Esophagus muscularis mucosa (tissue), 4 donors: ENCODE results near the gene CACNA2D3. TPM values are rescaled to one million over a fixed set of nuclear protein-coding genes. Genes with fewer than 3 reads are reported as not detected.

ENCODE experiments used
- DNase-seq: peaks from one replicate; pipeline ENCODE4 v3.0.0-alpha.2; 2017; ENCODE audit errors: extremely low spot score
- H3K27ac ChIP-seq, 4 donors: fragments of 200-600 bp; sonication (generic); replicated peaks in 1 of 4; 1 replicate in 3 of 4; 2 replicates in 1 of 4; pipeline ENCODE4 v1.5.1; 2016 to 2019; ENCODE audit warnings: mild to moderate bottlenecking in 1 of 4
- H3K27me3 ChIP-seq, 4 donors: fragments of 200-600 bp; sonication (generic); one replicate each; pipeline versions ENCODE4 v1.5.1 to v1.6.0; 2016 to 2019
- H3K36me3 ChIP-seq, 4 donors: fragments of 200-600 bp; sonication (generic); one replicate each; pipeline ENCODE4 v1.5.1; 2016 to 2019
- H3K4me1 ChIP-seq, 4 donors: fragments of 200-600 bp; sonication (generic); one replicate each; pipeline ENCODE4 v1.5.1; 2016 to 2019
- H3K4me3 ChIP-seq, 4 donors: fragments of 200-600 bp; sonication (generic); 1 replicate in 2 of 4; 2 replicates in 2 of 4; pipeline ENCODE4 v1.5.1; 2016 to 2019; ENCODE audit warnings: mild to moderate bottlenecking in 4 of 4, moderate library complexity in 1 of 4
- H3K9me3 ChIP-seq, 4 donors: fragments of 200-600 bp; sonication (generic); 1 replicate in 3 of 4; 2 replicates in 1 of 4; pipeline ENCODE4 v1.5.1; 2016 to 2019
- EP300 ChIP-seq: sonication (generic); formaldehyde crosslinking; IDR thresholded peaks from one replicate; pipeline ENCODE4 v1.6.1; 2017; ENCODE audit warnings: antibody characterized with exemption
- POLR2A ChIP-seq: fragments of 450-650 bp; IDR thresholded peaks from one replicate; pipeline ENCODE4 v1.6.1; 2017; ENCODE audit warnings: antibody characterized with exemption, moderate library complexity, mild to moderate bottlenecking, low read depth
- POLR2AphosphoS5 ChIP-seq, 2 donors: sonication (generic); formaldehyde crosslinking; IDR thresholded peaks; one replicate each; pipeline ENCODE4 v1.6.1; 2017; ENCODE audit warnings: antibody characterized with exemption in 2 of 2
- WGBS: methylation state at CpG from one replicate; pipeline ENCODE4 v1.1.5; 2018; 5-methylcytosine and 5-hydroxymethylcytosine counted together
- intact Hi-C: fragments of 100-400 bp; cut with DNase I; formaldehyde crosslinking; loops from one replicate; pipeline ENCODE4 v1.15.1; 2023
- total RNA-seq, 4 donors: library from RNA; depleted of rRNA; stranded (reverse); fragments of >200 nt; gene quantifications; one replicate each; pipeline versions ENCODE4 v1.1.0 to v1.2.1, GENCODE V29; 2016
- TF ChIP-seq, protein P1 (sequence below), 3 experiments: fragments of 200-600 bp in 2 of 3; fragments of 450-650 bp in 1 of 3; sonication (generic) in 2 of 3; IDR thresholded peaks; one replicate each; pipeline ENCODE4 v1.5.1; 2017 to 2019; ENCODE audit warnings: antibody characterized with exemption in 3 of 3, mild to moderate bottlenecking in 2 of 3, moderate library complexity in 1 of 3

Gene CACNA2D3
- total RNA-seq, 4 donors from 2014 or later = 2.5 to 6.3 (median 3.9) TPM

DNA sequence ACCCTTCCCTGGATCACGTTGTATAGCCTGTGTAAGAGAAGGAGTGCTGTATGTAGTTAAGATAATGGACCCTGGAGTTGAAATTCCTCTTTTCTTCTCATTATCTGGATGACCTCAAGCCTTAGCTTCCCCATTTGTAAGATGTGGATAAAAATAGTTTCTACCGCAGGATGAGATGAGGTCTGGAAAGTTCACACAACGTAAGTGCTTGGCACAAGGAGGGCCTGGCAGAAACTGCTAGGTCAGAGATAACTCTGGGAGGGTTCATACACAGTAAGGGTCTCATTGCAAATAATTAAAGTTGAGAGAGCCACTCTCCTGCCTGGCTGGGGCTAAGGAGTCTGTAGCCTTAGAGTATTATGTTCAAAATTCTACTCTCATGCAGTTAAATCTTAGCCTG is 591.1 kb downstream of the CACNA2D3 start:
- intact Hi-C loops = no loop called here
- Histone ChIP-seq H3K27me3 (no peaks in the 10 kb centered on the region), H3K4me3 (no peak overlapping the region), H3K36me3 (no peaks in the 10 kb centered on the region), H3K27ac (no peak overlapping the region), H3K4me1 (peaks cover 0 to 6% (median 0%) of the 10 kb centered on the region in 4 donors), H3K9me3 (no peaks in the 10 kb centered on the region)
- DNase-seq = peak; percentile 42
- TF ChIP-seq POLR2A = no peak
- TF ChIP-seq, protein P1, sequence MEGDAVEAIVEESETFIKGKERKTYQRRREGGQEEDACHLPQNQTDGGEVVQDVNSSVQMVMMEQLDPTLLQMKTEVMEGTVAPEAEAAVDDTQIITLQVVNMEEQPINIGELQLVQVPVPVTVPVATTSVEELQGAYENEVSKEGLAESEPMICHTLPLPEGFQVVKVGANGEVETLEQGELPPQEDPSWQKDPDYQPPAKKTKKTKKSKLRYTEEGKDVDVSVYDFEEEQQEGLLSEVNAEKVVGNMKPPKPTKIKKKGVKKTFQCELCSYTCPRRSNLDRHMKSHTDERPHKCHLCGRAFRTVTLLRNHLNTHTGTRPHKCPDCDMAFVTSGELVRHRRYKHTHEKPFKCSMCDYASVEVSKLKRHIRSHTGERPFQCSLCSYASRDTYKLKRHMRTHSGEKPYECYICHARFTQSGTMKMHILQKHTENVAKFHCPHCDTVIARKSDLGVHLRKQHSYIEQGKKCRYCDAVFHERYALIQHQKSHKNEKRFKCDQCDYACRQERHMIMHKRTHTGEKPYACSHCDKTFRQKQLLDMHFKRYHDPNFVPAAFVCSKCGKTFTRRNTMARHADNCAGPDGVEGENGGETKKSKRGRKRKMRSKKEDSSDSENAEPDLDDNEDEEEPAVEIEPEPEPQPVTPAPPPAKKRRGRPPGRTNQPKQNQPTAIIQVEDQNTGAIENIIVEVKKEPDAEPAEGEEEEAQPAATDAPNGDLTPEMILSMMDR (IDR thresholded peaks at IDR 0.05) = no peak
- TF ChIP-seq POLR2AphosphoS5 (IDR thresholded peaks at IDR 0.05) = no peak
- TF ChIP-seq EP300 = no peak
- WGBS = 59% methylated on average over 3 of the region's 3 CpGs

DNA sequence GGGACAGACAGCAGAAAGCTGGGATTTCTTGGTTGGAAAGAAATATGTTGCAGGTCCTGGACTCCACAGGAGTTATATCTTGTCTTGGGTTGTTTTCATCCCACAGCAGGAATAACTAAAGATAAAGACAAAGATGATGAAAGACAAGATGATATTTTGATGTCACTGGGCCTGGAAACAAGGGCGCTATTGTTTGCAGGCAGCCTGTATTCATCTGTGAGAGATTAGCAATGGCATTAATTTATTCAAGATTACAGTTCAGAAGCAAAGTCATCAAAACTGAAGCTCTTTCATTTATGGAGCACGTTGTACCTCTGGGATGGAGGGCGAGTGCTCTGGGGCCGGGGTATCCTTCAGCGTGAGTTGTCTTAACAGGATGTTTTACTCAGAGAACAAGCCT is 591.7 kb downstream of the CACNA2D3 start:
- intact Hi-C loops = no loop called here

DNA sequence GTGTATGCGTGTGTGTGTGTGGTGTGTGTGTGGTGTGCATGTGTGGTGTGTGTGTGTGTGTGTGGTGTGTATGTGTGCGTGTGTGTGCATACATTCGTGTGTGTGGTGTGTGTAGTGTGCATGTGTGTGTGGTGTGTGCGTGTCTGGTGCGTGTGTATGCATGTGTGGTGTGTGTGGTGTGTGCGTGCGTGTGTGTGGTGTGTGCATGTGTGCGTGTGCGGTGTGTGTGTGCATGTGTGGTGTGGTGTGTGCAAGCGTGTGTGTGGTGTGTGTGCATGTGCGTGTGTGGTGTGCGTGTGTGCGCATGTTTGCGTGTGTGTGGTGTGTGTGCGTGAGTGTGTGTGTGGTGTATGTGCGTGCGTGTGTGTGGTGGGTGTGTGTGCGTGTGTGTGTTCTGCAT is 595.2 kb downstream of the CACNA2D3 start:
- Histone ChIP-seq H3K4me1 (peaks cover 0 to 6% (median 0%) of the 10 kb centered on the region in 4 donors), H3K4me3 (no peak overlapping the region), H3K9me3 (no peaks in the 10 kb centered on the region), H3K36me3 (no peaks in the 10 kb centered on the region), H3K27me3 (no peaks in the 10 kb centered on the region), H3K27ac (no peak overlapping the region)
- 93% methylated on average over 18 of the region's 18 CpGs for whole genome bisulfite sequencing
- intact Hi-C loops = no loop called here
- TF ChIP-seq, protein P1 (IDR thresholded peaks at IDR 0.05) = no peak
- no peak for TF ChIP-seq POLR2A
- TF ChIP-seq EP300 = no peak
- TF ChIP-seq POLR2AphosphoS5 (IDR thresholded peaks at IDR 0.05) = no peak
- DNase-seq = peak; percentile 42

More for the DNA sequence above, 591.7 kb downstream of the CACNA2D3 start:
- DNase-seq = peak; percentile 42
- Histone ChIP-seq H3K27ac (no peak overlapping the region), H3K4me1 (peaks cover 0 to 6% (median 0%) of the 10 kb centered on the region in 4 donors), H3K4me3 (no peak overlapping the region), H3K36me3 (no peaks in the 10 kb centered on the region), H3K27me3 (no peaks in the 10 kb centered on the region), H3K9me3 (no peaks in the 10 kb centered on the region)
- 87% methylated on average over 5 of the region's 5 CpGs for WGBS
- TF ChIP-seq, protein P1 (IDR thresholded peaks at IDR 0.05) = no peak
- TF ChIP-seq POLR2AphosphoS5 (IDR thresholded peaks at IDR 0.05) (no peak), POLR2A (no peak), EP300 (no peak)

DNA sequence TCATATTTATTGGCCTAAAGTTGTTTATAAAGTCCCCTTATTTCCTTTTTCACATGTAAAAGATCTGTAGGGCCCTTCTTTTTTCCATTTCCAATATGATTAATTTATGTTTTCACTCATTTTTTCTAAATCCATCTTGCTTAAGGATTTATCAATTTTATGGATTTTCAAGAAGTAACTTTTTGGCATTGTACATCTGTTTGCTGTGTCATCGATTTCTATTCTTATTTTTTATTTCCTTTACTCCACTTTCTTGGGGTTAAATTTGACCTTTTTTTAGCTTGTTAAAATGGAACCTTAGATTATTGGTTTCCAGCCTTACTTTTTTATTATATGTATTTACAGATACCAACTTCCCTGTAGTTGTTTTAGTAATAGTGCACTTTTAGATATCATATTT is 597.6 kb downstream of the CACNA2D3 start:
- Histone ChIP-seq H3K36me3 (no peaks in the 10 kb centered on the region), H3K4me3 (no peak overlapping the region), H3K27me3 (no peaks in the 10 kb centered on the region), H3K4me1 (no peaks in the 10 kb centered on the region), H3K9me3 (no peaks in the 10 kb centered on the region), H3K27ac (no peak overlapping the region)
- intact Hi-C loops = no loop called here
- 92% methylated on average over 1 of the region's 1 CpG for WGBS
- no peak for DNase-seq
- TF ChIP-seq, protein P1 (IDR thresholded peaks at IDR 0.05) = no peak
- TF ChIP-seq EP300 = no peak

DNA sequence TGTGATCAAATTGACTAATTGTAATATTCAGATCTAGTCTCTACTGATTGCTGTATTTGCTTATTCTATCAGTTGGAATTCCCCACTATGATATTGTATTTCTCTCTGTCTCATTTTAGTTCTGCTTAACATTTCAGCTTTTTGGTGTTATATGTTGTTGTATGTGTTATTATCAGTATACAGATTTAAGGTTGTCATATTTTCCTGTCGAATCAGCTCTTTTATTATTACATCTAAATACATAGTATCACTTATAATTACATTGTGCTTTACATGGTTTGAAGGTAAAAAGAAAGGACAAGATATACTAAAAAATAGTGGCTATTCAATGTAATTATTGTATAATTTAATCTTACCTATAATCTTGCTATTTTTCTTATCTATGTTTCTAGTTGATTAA is 598.3 kb downstream of the CACNA2D3 start:
- no peak for TF ChIP-seq POLR2A
- TF ChIP-seq, protein P1 (IDR thresholded peaks at IDR 0.05) = no peak
- intact Hi-C loops = no loop called here
- Histone ChIP-seq H3K27me3 (no peaks in the 10 kb centered on the region), H3K4me3 (no peak overlapping the region), H3K27ac (no peak overlapping the region), H3K9me3 (no peaks in the 10 kb centered on the region), H3K4me1 (no peaks in the 10 kb centered on the region), H3K36me3 (no peaks in the 10 kb centered on the region)
- no peak for DNase-seq
- 95% methylated on average over 1 of the region's 1 CpG for WGBS
